HepG2 (cell line): Measurements from ENCODE around the gene TOX2. TPM values are rescaled to one million over a fixed set of nuclear protein-coding genes. Genes with fewer than 3 reads are reported as not detected.

Experiments used
- ATAC-seq: fragments of 200-7000 bp; cut with Tn5 transposase; 3 replicates; pipeline ENCODE4 v1.9.1; 2020; ENCODE audit warnings: mild to moderate bottlenecking, moderate library complexity
- BruUV-seq: library from RNA; stranded (reverse); fragments of 400-500 nt; replicated peaks from 2 replicates; lab custom pipeline; 2021; lab: Mats Ljungman, UMichigan
- CTCF ChIA-PET: fragments of 300-600 bp; formaldehyde crosslinking; extraction: SDS; loops from one replicate; lab custom pipeline; 2021; ENCODE audit warnings: low total read pairs, inconsistent platforms, low intra/inter-chr PET ratio; lab: Yijun Ruan, JAX
- POLR2A ChIA-PET: fragments of 350-600 bp; sonication (Branson Sonifier 250); formaldehyde crosslinking; loops from one replicate; lab custom pipeline; 2020; ENCODE audit warnings: antibody characterized with exemption, inconsistent platforms; lab: Yijun Ruan, JAX
- DNase-seq: peaks from one replicate; pipeline ENCODE4 v3.0.0-alpha.2; 2015; ENCODE audit warnings: low spot score
- FAIRE-seq: peaks from 3 replicates; lab custom pipeline; 2011; peaks lifted over from hg19 to GRCh38; lab: Jason Lieb, UNC
- H2AFZ ChIP-seq: one replicate; pipeline ENCODE4 v1.6.1; 2011; ENCODE audit warnings: low read length, inconsistent platforms
- H3K27ac ChIP-seq: fragments of 300-600 bp; 3 replicates; pipeline ENCODE4 v1.8.0; 2011; ENCODE audit warnings: mixed run types, mild to moderate bottlenecking, mixed read lengths, low read length, inconsistent platforms; ENCODE audit not compliant: insufficient read depth; ENCODE audit errors: extremely low read length
- H3K27me3 ChIP-seq, 2 experiments: fragments of 200-600 bp in 1 of 2; 2 replicates in 1 of 2; 3 replicates in 1 of 2; pipeline versions ENCODE4 v1.6.0 to v1.8.0; 2011; ENCODE audit warnings: low read length in 2 of 2, mild to moderate bottlenecking in 2 of 2, moderate library complexity in 2 of 2, inconsistent platforms in 1 of 2; ENCODE audit not compliant: insufficient read depth in 2 of 2, control insufficient read depth in 1 of 2
- H3K36me3 ChIP-seq, 2 experiments: fragments of 200-600 bp in 1 of 2; replicated peaks in 1 of 2; 2 replicates in 1 of 2; 3 replicates in 1 of 2; pipeline versions ENCODE4 v1.5.1 to v1.8.0; 2011; ENCODE audit warnings: low read length in 2 of 2, inconsistent platforms in 1 of 2; ENCODE audit not compliant: insufficient read depth in 2 of 2, control insufficient read depth in 1 of 2
- H3K4me1 ChIP-seq: 2 replicates; pipeline ENCODE4 v1.5.1; 2012; ENCODE audit warnings: low read length, inconsistent platforms; ENCODE audit not compliant: insufficient read depth
- H3K4me2 ChIP-seq: 2 replicates; pipeline ENCODE4 v1.6.0; 2011; ENCODE audit warnings: low read depth, low read length, inconsistent platforms
- H3K4me3 ChIP-seq, 3 experiments: fragments of 200-600 bp in 1 of 3; sonication (generic), shearing (Covaris generic) in 1 of 3; replicated peaks in 1 of 3; 2 replicates each; pipeline ENCODE4 v1.5.1; 2011 to 2016; ENCODE audit warnings: low read length in 3 of 3, inconsistent platforms in 2 of 3, low read depth in 2 of 3, mild to moderate bottlenecking in 2 of 3, control low read depth in 1 of 3, mixed read lengths in 1 of 3; ENCODE audit not compliant: insufficient read depth in 1 of 3
- H3K79me2 ChIP-seq: one replicate; pipeline ENCODE4 v1.6.1; 2011; ENCODE audit warnings: low read length, inconsistent platforms; ENCODE audit not compliant: insufficient read depth
- H3K9ac ChIP-seq: 2 replicates; pipeline ENCODE4 v1.6.0; 2011; ENCODE audit warnings: mild to moderate bottlenecking, low read depth, low read length, inconsistent platforms; ENCODE audit not compliant: insufficient read depth
- H3K9me3 ChIP-seq: 2 replicates; pipeline ENCODE4 v1.5.1; 2012; ENCODE audit warnings: mild to moderate bottlenecking, low read length
- H4K20me1 ChIP-seq: 2 replicates; pipeline ENCODE4 v1.6.0; 2011; ENCODE audit warnings: inconsistent platforms, mild to moderate bottlenecking, low read length, moderate library complexity; ENCODE audit not compliant: insufficient read depth
- AGO1 ChIP-seq: fragments of 200-400 bp; formaldehyde crosslinking; IDR thresholded peaks from 2 replicates; pipeline ENCODE4 v1.6.1; 2017; ENCODE audit warnings: mild to moderate bottlenecking, low read depth, low read length, moderate library complexity; ENCODE audit not compliant: poor library complexity, severe bottlenecking
- CREB1 ChIP-seq, 2 experiments: fragments of 450-650 bp in 1 of 2; IDR thresholded peaks; 2 replicates each; pipeline ENCODE4 v1.6.1; 2016 to 2017; ENCODE audit warnings: control low read depth in 1 of 2, mild to moderate bottlenecking in 1 of 2, missing compliant biosample characterization in 1 of 2, missing genetic modification characterization in 1 of 2
- ELK4 ChIP-seq: sonication (generic); formaldehyde crosslinking; IDR thresholded peaks from 2 replicates; pipeline ENCODE4 v1.9.0; 2021; ENCODE audit warnings: missing genetic modification reagents, borderline replicate concordance
- GMEB1 ChIP-seq: sonication (generic); formaldehyde crosslinking; IDR thresholded peaks from 2 replicates; pipeline ENCODE4 v1.5.1; 2020; ENCODE audit warnings: missing genetic modification reagents, mild to moderate bottlenecking, borderline replicate concordance
- GMEB2 ChIP-seq: IDR thresholded peaks from 2 replicates; pipeline ENCODE4 v1.6.1; 2016; ENCODE audit warnings: missing biosample characterization, missing genetic modification reagents, low read depth
- HNF1A ChIP-seq, 2 experiments: sonication (generic) in 1 of 2; formaldehyde crosslinking in 1 of 2; IDR thresholded peaks; 2 replicates each; pipeline versions ENCODE4 v1.4.0 to v1.6.1; 2016 to 2020; ENCODE audit warnings: borderline replicate concordance in 1 of 2, low read depth in 1 of 2, mild to moderate bottlenecking in 1 of 2, missing genetic modification reagents in 1 of 2
- HOXA5 ChIP-seq: sonication (generic); formaldehyde crosslinking; IDR thresholded peaks from 2 replicates; pipeline ENCODE4 v1.4.0; 2020; ENCODE audit warnings: missing genetic modification reagents
- HOXA7 ChIP-seq: sonication (generic); formaldehyde crosslinking; IDR thresholded peaks from 2 replicates; pipeline ENCODE4 v1.8.1; 2022; ENCODE audit warnings: mild to moderate bottlenecking, missing genetic modification reagents, moderate library complexity
- MED13 ChIP-seq: sonication (generic); formaldehyde crosslinking; IDR thresholded peaks from 2 replicates; pipeline ENCODE4 v1.5.0; 2020; ENCODE audit warnings: missing genetic modification reagents
- NKX3-1 ChIP-seq: sonication (generic); formaldehyde crosslinking; IDR thresholded peaks from 2 replicates; pipeline ENCODE4 v1.5.0; 2020; ENCODE audit warnings: missing genetic modification reagents
- POGZ ChIP-seq: sonication (generic); formaldehyde crosslinking; IDR thresholded peaks from 2 replicates; pipeline ENCODE4 v1.4.0; 2020; ENCODE audit warnings: mild to moderate bottlenecking, missing genetic modification reagents
- ZBTB44 ChIP-seq: sonication (generic); formaldehyde crosslinking; IDR thresholded peaks from 2 replicates; pipeline ENCODE4 v1.4.0; 2020; ENCODE audit warnings: missing genetic modification reagents
- ZNF333 ChIP-seq: sonication (generic); formaldehyde crosslinking; IDR thresholded peaks from 2 replicates; pipeline ENCODE4 v1.4.0; 2020; ENCODE audit warnings: mild to moderate bottlenecking, missing genetic modification reagents, borderline replicate concordance
- ZNF615 ChIP-seq: sonication (generic); formaldehyde crosslinking; IDR thresholded peaks from 2 replicates; pipeline ENCODE4 v1.5.0; 2020; ENCODE audit warnings: mild to moderate bottlenecking, missing genetic modification reagents, borderline replicate concordance
- WGBS: methylation state at CpG from one replicate; pipeline ENCODE4 v1.1.6; 2017; ENCODE audit warnings: low lambda C conversion rate; 5-methylcytosine and 5-hydroxymethylcytosine counted together
- in situ Hi-C: cut with HindIII; loops from 2 replicates; pipeline ENCODE4 v1.10.0; 2017; ENCODE audit warnings: low pct_unique_long_range_greater_than_20kb; ENCODE audit not compliant: extremely low pct_ligation_motif_present
- intact Hi-C: fragments of 100-400 bp; cut with micrococcal nuclease; formaldehyde crosslinking; loops from one replicate; pipeline ENCODE4 v1.10.0; 2022; ENCODE audit not compliant: unreplicated experiment
- polyA plus RNA-seq, 8 experiments: library from polyadenylated mRNA; depleted of rRNA in 3 of 8; stranded (reverse) in 7 of 8; unstranded in 1 of 8; fragments of >200 nt; fragmentation: Illumina TruSeq in 4 of 8; extraction: Trizol in 4 of 8; gene quantifications; 2 replicates each; pipeline versions ENCODE4 v1.2.1 to v1.2.3, GENCODE V29; 2011 to 2016; ENCODE audit warnings: low read depth in 4 of 8, missing spikeins in 1 of 8, mixed read lengths in 1 of 8; ENCODE audit not compliant: insufficient read depth in 1 of 8
- total RNA-seq, 5 experiments: library from RNA; depleted of rRNA; stranded (reverse); fragments of >200 nt; fragmentation: Illumina TruSeq; extraction: Trizol; gene quantifications; 2 replicates each; pipeline ENCODE4 v1.2.3, GENCODE V29; 2016; ENCODE audit warnings: low read depth in 1 of 5

Gene TOX2
- total and polyA plus RNA-seq, 2 of the 13 experiments (the other 11 are each of a cell fraction or from before 2014, with no cell fraction given) = not detected

GRCh38 chr20:43911066-43911465 lies 3.6 kb upstream of the TOX2 start:
- no peak for FAIRE-seq
- Histone ChIP-seq H3K4me2 (no peak overlapping the region), H3K27ac (no peak overlapping the region), H4K20me1 (no peaks in the 10 kb centered on the region), H3K79me2 (no peaks in the 10 kb centered on the region), H3K9ac (no peak overlapping the region), H3K9me3 (peaks cover 36% of the 10 kb centered on the region), H3K4me1 (no peaks in the 10 kb centered on the region), H3K27me3 (peaks cover 0 to 16% of the 10 kb centered on the region in 2 experiments; a peak in 3 of 5 replicates), H3K4me3 (no peak overlapping the region), H2AFZ (no peak overlapping the region), H3K36me3 (no peaks in the 10 kb centered on the region)
- WGBS = 12% methylated on average over 2 of the region's 2 CpGs
- in situ Hi-C loops = no loop called here
- ChIA-PET POLR2A (no interaction called here), CTCF (no interaction called here)
- BruUV-seq = no TSS peak
- intact Hi-C loops = no loop called here
- DNase-seq = no peak
- ATAC-seq = no peak
- TF ChIP-seq AGO1 = no peak
- no peak for TF ChIP-seq GMEB1 (CRISPR knock-in tag)
- TF ChIP-seq HNF1A (IDR thresholded peaks at IDR 0.05; ENCODE audit: low read depth) = no peak
- TF ChIP-seq HNF1A (CRISPR knock-in tag; IDR thresholded peaks at IDR 0.05; ENCODE audit: borderline replicate concordance) = no peak
- TF ChIP-seq HOXA5 (CRISPR knock-in tag) = no peak
- TF ChIP-seq MED13 (CRISPR knock-in tag) = no peak
- TF ChIP-seq ELK4 (CRISPR knock-in tag) = no peak
- TF ChIP-seq GMEB2 = no peak
- TF ChIP-seq POGZ (CRISPR knock-in tag) = no peak
- no peak for TF ChIP-seq ZBTB44 (CRISPR knock-in tag)
- TF ChIP-seq CREB1 (IDR thresholded peaks at IDR 0.05) = no peak
- no peak for TF ChIP-seq CREB1 (CRISPR knock-in tag; IDR thresholded peaks at IDR 0.05)
- TF ChIP-seq NKX3-1 (CRISPR knock-in tag) = no peak
- TF ChIP-seq ZNF333 (CRISPR knock-in tag) = no peak
- TF ChIP-seq ZNF615 (CRISPR knock-in tag) = no peak
- no peak for TF ChIP-seq HOXA7 (CRISPR knock-in tag)
